HCT116 (cell line): ENCODE data around the gene HMCN2.

Experiments
- CTCF ChIP-seq, 3 experiments: fragments of 200-600 bp in 1 of 3; sonication (generic) in 1 of 3; IDR thresholded peaks in 2 of 3; conservative IDR thresholded peaks in 1 of 3; 2 replicates each; pipeline ENCODE4 v1.5.1; 2012 to 2017; ENCODE audit warnings: low read depth in 2 of 3, low read length in 2 of 3, antibody characterized with exemption in 1 of 3, borderline replicate concordance in 1 of 3, control low read depth in 1 of 3, mild to moderate bottlenecking in 1 of 3, mixed read lengths in 1 of 3, mixed run types in 1 of 3, moderate library complexity in 1 of 3; ENCODE audit not compliant: insufficient read depth in 1 of 3
- POLR2A ChIP-seq: IDR thresholded peaks from 2 replicates; pipeline ENCODE4 v1.7.0; 2011; ENCODE audit warnings: borderline replicate concordance; ENCODE audit not compliant: insufficient read depth, insufficient read length; ENCODE audit errors: extremely low read depth

GRCh38 chr9:130406278-130406895, 140.8 kb downstream of the HMCN2 start:
- TF ChIP-seq CTCF (IDR thresholded peaks at IDR 0.05 in 2 of 3, conservative IDR thresholded peaks at IDR 0.05 in 1 of 3; ENCODE audit: borderline replicate concordance in 1 of 3, insufficient read depth in 1 of 3, low read depth in 2 of 3, low read length in 2 of 3) (no peak), POLR2A (no peak)
